Stimulated activated CD4-positive, alpha-beta T cell treated with anti-CD3 and anti-CD28 coated beads, Interleukin-12 subunit alpha, Interleukin-12 subunit beta, amount 100 ng/mL, for 4 hours (primary cell): ENCODE results near the gene STT3B.
"Not testable (repeated sequence)": the region's sequence is repeated elsewhere in the genome, so short reads cannot be mapped to it uniquely, and the experiment has no call there.

Experiments
- DNase-seq: peaks from one replicate; pipeline ENCODE4 v3.0.0-alpha.2; 2020

Gene STT3B

DNA sequence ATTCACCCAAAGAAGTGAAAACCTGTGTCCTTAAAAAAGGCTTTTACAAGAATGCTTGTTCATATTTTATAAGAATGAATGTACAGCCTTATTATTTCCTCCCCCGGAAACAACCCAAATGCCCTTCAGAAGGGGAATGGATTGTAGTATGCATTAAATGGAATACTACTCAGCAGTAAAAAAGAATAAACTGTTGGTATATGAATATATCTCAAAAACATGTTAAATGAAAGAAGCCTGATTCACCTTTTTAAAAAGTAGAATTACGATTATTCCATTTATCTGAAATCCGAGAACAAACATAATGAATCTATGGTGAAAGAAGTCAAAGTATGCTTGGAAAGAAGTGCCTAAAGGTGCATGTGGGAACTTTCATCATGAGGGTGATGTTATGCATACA is 20.5 kb downstream of the STT3B start:
- no peak for DNase-seq

DNA sequence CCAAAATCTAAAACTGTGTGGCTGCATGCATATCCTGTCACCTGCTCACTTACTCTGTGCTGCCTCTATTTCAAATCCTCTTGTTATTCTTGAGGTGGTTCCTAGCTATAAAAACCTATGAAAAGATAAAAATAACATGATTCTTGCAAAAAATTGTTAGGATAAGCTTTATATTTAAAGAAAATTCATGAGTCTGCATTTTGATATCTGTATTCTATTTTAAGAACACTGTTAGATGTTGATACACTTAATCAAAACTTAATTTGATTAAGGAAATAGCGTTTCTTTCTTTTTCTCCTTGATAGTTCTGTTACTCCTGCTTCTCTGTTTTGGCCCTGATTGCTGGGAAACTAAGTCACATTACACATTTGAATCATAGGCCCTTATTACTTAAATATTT is 22.5 kb downstream of the STT3B start:
- DNase-seq = no peak

DNA sequence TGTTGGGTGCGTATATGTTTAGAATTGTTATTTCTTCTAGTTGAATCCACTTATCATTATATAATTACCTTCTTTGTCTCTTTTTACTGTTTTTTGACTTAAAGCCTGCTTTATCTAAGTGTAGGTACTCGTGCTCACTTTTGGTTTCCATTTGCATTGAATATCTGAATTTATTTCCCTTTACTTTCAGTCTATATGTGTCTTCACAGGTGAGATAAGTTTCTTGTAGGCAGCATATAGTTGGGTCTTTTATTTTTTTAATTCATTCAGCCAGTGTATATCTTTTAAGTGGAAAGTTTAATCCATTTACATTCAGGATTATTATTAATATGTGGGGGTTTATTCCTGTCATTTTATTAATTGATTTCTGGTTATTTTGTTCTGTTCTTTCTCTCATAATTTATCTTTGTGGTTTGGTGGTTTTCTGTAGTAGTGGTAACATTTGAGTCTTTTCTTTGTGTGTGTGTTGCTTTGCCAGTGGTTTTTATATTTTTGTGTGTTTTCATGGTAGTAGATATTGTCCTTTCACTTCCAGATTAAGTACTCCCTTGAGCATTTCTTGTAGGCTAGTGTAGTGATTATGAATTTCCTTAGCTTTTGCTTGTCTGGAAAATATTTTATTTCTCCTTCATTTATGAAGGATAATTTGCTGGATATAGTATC is 27.3 kb downstream of the STT3B start:
- no peak for DNase-seq

DNA sequence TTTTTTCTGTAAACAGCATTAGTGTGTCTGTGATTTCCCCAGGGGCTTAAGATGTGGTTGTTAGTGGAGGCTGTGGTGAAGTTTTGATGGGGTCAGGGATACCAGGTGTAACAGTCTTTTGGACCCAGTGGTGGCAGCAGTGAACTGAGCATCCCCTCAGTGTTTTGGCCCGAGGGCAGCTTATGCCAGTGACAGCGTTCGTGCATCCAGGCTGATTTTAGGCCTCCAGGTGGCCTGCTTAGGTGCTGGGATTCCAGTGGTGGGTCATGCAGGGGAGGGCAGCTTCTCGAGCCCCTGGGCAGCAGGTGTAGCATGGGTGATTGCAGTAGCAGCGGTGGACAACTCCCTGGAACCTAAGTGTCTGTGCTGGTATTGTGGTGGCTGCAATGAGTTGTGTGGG is 29.2 kb downstream of the STT3B start:
- DNase-seq = no peak

DNA sequence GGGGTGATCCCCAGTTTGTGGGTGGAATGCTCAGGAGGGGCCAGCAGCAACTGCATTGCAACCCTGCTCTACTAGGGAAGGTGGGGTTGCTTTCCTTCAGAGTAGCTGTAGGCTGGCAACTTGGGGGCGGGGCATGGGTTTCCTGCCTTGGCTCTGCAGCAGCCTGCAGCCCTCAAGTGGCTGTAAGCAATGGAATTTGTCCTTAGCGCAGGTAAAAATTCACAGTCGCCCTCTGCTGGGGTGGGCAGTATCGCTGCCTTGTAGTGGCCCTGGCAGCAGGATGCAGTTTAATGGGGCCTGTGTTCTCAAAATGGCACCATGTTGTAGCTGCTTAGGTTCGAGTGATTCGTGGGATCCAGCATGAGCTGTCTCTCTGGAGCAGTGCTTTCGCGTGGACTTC is 29.8 kb downstream of the STT3B start:
- DNase-seq = peak; percentile 20

DNA sequence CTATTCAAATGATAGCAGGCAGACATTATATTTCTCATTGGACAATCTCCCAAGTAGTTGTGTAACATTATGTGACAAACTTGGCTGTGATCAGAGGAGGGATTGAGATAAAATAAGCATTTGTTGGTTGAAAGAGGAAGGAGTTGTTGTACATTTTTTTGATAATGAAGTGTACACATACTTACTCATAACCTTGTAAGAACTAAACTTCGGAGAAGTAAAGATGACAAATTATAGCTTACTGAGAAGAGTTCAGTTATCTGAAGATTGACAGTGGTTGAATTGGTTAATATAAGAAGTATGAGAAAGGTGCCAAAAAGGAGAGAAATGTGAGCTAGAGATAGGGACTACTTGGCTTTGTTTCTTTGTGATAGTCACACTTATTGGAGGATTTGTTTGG is 32.6 kb downstream of the STT3B start:
- no peak for DNase-seq

DNA sequence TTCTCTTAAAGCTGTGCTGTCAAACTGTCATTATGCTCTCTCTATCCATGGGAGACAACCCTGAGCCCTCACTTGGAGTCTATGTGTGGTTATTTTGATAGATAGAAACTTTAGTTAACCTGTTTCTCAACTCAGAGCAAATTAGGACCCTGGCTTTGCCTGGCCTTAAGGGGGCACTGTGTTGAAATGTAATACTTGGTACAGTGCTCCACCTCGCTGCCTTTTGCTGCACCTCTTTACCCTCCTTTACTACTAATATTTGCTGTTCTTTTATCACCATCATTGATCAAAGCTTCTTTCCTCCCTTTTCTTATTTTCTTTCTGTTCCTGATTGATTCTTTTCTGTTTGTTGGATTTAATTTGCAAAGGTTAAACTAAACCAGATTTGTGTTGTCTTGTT is 34.3 kb downstream of the STT3B start:
- DNase-seq = no peak

DNA sequence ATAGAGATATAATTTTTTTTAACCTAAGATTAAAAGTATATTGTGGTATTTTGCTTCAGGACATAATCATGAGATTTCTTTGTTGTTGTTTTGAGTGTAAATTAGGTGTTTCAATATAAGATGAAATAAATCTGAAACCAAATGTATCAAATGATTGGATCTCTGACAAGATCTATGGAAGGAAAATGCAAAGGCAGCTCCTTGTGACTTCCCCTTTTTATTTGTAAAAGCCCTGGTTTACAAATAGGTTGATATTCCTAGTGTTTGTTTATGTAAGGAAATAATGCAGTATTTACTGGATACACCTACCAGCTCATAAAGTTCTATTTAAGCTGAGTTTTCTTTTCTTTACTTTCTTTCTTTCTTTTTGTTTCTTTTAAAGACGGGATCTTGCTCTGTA is 35.9 kb downstream of the STT3B start:
- no peak for DNase-seq

DNA sequence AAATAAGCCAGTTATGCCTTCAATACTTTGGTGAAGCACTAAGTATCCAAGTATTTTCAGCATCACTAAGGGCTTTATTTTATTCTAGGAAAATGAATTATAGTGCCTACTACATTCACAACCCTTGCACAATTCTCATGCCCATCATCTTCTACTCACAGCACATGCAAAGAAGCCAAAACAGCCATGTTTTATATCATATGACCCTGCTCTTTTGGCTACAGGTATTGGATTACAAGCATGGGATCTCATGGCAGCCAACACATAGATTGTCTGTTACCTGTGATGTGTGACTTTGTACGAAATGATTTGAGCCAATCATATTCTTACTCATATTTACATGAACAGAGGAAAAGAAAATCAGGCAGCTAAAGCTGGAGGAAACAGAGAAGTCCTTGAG is 38.6 kb downstream of the STT3B start:
- no peak for DNase-seq

DNA sequence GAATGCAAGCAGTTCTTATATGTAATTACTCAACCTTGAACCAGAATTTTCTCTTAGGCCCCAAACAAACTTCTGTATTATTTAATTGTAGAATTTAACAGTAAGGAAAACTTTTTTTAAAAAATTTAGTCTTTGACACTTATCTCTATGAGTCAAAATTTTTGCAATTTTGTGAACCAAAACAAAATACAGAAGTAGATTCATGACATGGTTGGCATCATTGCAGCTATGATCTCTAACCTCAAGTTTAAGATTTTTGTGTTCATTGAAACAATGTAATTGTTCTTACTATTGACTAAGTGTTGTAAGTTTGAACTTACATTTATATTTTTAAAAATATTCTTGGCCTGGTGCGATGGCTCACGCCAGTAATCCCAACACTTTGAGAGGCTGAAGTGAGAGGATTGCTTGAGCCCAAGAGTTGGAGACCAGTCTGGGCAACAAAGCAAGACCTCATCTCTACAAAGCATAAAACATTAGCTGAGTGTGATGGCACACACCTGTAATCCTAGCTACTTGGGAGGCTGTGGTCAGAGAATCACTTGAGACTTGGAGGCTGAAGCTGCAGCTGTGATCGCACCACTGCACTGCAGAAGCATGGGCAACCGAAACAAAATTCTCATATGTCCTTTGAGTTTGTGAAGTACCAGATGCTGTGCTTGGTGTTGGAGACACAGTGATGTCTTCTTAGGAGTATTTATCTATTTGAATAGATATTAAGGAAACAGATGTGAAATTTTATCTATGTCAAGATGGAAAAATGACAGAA is 39.7 kb downstream of the STT3B start:
- no peak for DNase-seq

DNA sequence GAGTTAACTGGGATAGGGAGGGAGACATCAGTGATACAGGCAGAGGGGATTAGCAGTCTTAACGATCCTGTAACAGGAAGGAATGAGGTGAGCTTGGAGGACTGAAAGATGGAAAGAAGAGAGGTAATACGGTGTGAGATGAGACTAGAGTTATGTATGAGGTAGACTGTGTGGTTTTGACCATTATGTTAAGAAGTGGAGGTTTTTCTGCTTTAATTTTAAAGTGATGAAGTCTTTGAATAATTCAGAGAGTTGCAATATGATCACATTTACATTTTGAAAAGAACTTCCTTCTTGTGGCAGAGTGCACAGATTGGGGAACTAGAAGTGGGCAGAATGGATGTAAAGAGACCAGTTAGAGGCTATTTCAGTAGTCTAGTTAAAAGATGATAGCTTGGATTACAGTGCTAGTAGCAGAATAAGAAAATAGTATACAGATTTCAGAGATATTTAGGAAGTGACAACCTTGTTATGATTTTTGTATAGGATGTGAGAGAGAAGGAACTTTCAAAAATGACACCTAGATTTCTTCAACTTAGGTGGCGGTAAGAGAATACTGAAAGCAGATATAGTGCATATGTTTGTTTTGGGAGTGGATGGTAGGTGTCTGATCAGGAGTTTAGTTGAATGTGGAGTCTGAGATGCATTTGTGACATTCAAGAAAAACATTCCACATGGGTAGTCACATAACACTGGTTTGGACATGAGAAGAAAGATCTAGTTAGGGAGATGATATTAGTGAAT is 40.5 kb downstream of the STT3B start:
- DNase-seq = no peak

DNA sequence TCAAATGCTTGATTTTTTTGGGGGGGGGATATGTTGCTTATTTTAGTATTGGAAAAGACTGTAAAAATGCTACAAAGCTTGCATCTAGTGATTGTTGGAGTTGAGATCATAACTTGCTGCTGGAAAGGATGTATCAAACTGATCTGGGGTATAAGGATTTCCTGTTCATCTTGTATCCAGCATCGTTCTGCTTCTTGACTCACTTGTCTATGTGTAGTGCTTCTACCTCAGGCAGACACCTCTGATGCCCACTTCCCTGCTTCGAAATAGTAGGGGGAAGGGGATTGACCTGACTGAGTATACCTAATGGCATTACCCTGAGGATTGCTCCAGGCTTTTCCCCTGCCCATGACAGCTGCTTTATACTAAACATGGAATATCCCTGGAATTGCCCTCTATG is 42.7 kb downstream of the STT3B start:
- no peak for DNase-seq

DNA sequence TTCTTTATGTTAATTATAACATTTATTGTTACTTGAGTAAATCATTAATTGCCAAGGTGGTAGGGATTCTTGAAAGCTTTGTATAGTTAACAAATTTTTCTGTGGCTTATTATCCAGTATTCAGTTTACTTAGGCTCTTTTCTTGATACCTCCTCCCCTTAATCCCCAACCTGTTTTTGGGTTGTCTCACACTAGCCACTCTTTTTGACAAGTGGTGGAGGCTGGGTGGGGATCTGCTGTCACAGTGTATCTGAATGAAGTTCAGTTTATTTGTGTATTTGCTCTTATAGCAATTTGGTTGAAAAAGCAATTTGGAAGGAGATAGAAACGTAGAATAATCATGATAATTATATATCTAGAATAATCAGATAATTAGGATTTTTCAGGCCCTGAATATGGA is 43.8 kb downstream of the STT3B start:
- DNase-seq = no peak

DNA sequence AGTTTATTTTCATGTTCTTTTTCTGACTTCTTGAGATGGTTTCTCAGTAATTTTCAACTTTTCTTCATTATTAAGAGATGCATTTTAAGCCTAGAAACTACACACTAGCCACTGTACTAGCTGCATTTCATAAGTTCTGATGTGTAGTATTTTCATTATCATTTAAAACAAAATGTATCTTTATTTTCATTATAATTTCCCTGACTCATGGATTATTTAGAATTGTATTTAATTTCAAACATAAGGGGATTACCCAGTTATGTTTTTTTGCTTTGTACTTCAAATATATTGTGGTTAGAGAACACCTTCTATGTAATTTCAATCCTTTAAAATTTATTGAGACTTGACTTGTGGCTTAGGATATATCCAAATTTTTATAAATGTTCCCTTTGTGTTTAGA is 44.5 kb downstream of the STT3B start:
- no peak for DNase-seq

DNA sequence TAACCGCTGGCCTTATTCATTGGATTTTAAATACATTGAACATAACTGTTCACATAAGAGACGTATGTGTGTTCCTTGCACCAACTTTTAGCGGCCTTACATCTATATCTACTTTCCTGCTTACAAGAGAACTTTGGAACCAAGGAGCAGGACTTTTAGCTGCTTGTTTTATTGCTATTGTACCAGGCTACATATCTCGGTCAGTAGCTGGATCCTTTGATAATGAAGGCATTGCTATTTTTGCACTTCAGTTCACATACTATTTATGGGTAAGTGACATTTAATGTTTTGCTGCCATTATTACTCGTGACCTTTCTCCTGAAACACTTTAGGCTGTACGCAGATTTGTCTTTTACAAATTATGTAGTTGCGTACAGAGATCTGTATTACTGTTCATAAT is 47.1 kb downstream of the STT3B start:
- DNase-seq = no peak

DNA sequence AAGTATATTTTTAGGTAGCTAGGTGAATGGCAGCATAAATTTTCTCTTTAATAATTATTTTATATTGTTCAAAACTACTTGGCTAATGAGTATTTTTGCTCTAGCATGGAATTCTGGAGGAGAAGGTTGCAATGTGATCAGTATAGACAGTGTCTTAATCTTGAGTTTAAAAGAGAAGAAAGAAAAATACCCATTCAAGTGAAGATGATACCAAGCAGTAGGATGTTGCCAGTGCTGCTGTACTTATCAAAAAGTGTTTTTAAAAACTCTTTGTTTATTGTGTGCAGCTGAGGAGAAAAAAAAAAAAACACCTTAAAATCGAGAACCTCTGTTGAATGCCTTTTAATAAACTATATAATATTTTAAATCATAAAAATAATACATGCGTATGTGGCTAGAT is 47.9 kb downstream of the STT3B start:
- no peak for DNase-seq

DNA sequence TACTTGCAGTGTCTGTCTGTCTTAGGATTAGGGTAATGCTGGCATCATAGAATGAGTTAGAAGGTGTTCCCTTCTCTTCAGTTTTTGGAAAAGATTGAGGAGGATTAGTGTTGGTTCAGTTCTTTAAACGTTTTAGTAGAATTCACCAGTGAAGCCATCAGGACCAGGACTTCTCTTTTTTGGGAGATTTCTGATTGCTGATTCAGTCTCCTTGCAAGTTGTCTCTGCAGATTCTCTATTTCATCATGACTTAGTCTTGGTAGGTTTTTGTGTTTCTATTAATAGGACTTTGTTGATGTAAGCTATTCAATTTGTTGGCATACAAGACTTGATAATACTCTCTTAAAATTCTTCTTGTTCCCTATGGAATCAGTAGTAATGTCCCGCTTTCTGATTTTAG is 48.9 kb downstream of the STT3B start:
- DNase-seq = no peak

DNA sequence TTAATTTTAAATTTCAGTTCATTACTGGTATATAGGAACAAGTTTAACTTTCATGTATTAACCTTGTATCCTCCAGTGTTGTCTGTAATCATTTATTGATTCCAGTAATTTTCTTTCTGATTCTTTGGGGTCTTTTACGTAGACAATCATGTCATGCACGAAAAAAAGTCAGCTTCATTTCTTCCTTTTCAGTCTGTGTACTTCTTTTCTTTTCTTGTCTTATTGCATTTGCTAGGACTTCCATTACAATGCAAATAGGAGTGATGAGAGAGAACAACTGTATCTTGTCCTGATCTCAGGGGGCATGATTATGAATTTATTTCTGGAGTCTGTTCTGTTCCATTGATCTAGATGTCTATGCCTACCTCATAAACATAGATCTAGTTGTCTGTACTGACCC is 56.5 kb downstream of the STT3B start:
- no peak for DNase-seq

DNA sequence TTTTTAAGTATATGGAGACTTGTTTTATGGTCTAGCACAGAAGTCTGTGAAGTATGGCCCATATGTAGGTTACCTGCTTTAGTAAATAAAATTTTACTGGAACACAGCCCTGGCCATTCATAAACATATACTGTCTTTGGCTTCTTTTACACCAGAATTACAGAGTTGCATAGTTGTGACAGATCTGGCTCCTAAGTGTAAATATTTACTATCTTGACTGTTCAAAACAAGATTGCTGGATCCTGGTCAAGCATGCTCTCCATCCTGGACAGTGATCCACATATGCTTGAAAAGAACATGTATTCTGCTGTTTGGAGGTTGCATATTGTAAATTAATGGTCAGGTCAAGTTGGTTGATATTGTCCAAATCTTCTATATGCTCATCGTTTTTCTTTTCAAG is 57.9 kb downstream of the STT3B start:
- no peak for DNase-seq

DNA sequence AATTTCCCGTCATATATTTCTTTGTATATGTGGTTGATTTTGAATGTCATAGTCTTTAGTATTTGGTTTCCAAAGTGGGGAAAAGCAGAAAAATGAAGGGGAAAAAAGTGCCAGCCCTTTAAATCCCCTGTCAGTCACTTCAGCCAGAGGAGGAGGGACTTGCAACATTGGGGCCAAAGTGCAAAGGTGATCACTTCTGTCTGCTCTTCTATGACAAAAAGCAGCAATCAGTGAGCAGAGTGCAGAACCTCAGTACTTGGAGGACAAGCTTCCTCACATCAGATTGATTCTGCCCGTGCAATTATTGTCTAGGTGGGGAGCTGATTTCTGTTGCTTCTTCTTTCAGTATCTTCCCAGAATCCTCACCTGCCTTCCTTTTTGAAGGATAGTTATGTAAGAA is 60.0 kb downstream of the STT3B start:
- DNase-seq = no peak

DNA sequence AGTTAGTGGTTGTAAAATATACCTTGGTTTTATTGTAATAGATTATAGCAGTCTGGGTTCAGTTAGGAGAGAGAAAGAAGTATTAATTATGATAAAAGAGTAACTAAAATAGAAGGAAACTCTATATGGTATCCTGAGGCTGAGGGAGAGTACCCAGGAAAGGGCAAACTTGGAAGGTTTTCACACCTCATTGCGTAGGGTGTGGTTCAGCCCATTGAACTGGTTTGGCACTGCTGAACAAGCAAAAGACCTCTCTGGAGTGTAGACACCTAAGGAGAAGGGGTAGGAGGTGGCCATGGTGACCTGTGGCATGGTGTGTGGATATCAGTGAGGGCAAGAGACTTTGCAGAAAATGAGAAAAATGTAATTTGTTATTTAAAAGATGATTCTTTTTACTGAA is 63.5 kb downstream of the STT3B start:
- DNase-seq = no peak

DNA sequence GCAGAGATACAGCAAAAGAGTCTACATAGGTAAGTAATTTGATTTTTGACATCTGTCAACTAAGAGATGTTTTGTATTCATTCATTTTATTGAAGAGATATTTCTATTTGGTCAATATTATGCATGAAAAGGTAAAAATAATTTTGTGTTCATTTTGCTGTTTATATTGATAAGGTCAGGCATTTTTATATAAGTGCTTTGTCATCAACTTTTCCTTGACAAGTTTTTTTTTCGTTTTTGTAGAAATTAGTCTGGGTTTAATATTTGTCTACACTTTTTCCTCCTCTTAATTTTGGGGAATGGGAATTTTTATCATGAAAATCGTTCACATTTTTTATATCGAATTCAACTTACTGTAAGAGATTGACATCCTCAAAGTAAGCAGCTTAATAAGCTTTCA is 67.7 kb downstream of the STT3B start:
- DNase-seq = no peak

DNA sequence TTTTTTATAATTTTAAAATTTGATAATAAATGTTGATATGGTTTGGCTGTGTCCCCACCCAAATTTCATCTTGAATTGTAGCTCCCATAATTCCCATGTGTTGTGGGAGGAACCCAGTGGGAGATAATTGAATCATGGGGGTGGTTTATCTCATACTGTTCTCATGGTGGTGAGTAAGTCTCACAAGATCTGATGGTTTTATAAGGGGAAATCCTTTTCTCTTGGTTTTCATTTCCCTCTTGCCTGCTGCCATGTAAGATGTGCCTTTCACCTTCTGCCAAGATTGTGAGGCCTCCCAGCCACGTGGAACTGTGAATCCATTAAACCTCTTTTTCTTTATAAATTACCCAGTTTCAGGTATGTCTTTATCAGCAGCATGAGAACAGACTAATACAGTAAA is 72.6 kb downstream of the STT3B start:
- not testable (repeated sequence) for DNase-seq

DNA sequence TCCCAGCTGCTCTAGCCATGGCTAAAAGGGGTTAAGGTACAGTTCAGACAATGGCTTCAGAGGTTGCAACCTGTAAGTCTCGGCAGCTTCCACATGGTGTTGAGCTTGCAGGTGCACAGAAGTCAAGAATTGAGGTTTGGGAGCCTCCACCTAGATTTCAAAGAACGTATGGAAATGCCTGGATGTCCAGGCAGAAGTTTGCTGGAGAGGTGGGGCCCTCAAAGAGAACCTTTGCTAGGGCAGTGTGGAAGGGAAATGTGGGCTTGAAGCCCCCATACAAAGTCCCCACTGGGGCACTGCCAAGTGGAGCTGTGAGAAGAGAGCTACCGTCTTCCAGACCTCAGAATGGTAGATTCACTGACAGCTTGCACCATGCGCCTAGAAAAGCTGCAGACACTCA is 73.7 kb downstream of the STT3B start:
- no peak for DNase-seq
